ENCODE data around the gene LENG1. TPM values are rescaled to one million over a fixed set of nuclear protein-coding genes. Genes with fewer than 3 reads are reported as not detected.

The LENG1 gene
- total and polyA plus RNA-seq, 9 of the 15 experiments (the other 6 are each of a cell fraction or from before 2014, with no cell fraction given), result 0.30 to 10.5 (median 4.7) TPM

GRCh38 chr19:54188215-54188871, 28.8 kb upstream of the LENG1 start (continued):
- TF ChIP-seq REST (IDR thresholded peaks at IDR 0.05; ENCODE audit: borderline replicate concordance) (peak; percentile 17; the same call in 1 of the 2 replicates), REST (CRISPR knock-in tag; IDR thresholded peaks at IDR 0.05; ENCODE audit: low read depth) (peak; percentile 46; the same call in 1 of the 2 replicates), SMAD4 (CRISPR knock-in tag; conservative IDR thresholded peaks at IDR 0.05) (peak; percentile 24; the same call in 1 of the 2 replicates), ARID1B (IDR thresholded peaks at IDR 0.05) (peak; percentile 85), ZNF589 (CRISPR knock-in tag; IDR thresholded peaks at IDR 0.05; ENCODE audit: low read depth) (0 out of 2 replicates have a peak, but pooled peaks have one; percentile 19), CBFA2T2 (conservative IDR thresholded peaks at IDR 0.05) (no peak)
- TF ChIP-seq, protein P1, sequence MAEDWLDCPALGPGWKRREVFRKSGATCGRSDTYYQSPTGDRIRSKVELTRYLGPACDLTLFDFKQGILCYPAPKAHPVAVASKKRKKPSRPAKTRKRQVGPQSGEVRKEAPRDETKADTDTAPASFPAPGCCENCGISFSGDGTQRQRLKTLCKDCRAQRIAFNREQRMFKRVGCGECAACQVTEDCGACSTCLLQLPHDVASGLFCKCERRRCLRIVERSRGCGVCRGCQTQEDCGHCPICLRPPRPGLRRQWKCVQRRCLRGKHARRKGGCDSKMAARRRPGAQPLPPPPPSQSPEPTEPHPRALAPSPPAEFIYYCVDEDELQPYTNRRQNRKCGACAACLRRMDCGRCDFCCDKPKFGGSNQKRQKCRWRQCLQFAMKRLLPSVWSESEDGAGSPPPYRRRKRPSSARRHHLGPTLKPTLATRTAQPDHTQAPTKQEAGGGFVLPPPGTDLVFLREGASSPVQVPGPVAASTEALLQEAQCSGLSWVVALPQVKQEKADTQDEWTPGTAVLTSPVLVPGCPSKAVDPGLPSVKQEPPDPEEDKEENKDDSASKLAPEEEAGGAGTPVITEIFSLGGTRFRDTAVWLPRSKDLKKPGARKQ (CRISPR knock-in tag; IDR thresholded peaks at IDR 0.05), result no peak
- TF ChIP-seq, protein P2, sequence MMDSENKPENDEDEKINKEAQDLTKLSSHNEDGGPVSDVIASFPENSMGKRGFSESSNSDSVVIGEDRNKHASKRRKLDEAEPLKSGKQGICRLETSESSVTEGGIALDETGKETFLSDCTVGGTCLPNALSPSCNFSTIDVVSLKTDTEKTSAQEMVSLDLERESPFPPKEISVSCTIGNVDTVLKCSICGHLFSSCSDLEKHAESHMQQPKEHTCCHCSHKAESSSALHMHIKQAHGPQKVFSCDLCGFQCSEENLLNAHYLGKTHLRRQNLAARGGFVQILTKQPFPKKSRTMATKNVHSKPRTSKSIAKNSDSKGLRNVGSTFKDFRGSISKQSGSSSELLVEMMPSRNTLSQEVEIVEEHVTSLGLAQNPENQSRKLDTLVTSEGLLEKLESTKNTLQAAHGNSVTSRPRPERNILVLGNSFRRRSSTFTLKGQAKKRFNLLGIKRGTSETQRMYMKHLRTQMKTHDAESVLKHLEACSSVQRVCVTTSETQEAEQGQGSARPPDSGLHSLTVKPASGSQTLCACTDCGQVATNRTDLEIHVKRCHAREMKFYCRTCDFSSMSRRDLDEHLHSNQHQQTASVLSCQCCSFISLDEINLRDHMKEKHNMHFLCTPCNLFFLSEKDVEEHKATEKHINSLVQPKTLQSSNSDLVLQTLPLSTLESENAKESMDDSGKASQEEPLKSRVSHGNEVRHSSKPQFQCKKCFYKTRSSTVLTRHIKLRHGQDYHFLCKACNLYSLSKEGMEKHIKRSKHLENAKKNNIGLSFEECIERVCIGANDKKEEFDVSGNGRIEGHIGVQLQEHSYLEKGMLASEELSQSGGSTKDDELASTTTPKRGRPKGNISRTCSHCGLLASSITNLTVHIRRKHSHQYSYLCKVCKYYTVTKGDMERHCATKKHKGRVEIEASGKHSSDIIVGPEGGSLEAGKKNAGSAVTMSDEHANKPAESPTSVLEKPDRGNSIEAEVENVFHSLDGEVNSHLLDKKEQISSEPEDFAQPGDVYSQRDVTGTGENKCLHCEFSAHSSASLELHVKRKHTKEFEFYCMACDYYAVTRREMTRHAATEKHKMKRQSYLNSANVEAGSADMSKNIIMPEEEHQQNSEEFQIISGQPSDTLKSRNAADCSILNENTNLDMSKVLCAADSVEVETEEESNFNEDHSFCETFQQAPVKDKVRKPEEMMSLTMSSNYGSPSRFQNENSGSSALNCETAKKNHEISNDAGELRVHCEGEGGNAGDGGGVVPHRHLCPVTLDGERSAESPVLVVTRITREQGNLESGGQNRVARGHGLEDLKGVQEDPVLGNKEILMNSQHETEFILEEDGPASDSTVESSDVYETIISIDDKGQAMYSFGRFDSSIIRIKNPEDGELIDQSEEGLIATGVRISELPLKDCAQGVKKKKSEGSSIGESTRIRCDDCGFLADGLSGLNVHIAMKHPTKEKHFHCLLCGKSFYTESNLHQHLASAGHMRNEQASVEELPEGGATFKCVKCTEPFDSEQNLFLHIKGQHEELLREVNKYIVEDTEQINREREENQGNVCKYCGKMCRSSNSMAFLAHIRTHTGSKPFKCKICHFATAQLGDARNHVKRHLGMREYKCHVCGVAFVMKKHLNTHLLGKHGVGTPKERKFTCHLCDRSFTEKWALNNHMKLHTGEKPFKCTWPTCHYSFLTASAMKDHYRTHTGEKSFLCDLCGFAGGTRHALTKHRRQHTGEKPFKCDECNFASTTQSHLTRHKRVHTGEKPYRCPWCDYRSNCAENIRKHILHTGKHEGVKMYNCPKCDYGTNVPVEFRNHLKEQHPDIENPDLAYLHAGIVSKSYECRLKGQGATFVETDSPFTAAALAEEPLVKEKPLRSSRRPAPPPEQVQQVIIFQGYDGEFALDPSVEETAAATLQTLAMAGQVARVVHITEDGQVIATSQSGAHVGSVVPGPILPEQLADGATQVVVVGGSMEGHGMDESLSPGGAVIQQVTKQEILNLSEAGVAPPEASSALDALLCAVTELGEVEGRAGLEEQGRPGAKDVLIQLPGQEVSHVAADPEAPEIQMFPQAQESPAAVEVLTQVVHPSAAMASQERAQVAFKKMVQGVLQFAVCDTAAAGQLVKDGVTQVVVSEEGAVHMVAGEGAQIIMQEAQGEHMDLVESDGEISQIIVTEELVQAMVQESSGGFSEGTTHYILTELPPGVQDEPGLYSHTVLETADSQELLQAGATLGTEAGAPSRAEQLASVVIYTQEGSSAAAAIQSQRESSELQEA (IDR thresholded peaks at IDR 0.05; ENCODE audit: low read depth), result no peak

All from K562 (cell line).